GM12878 (cell line): Measurements from ENCODE around the gene THAP3. TPM values are rescaled to one million over a fixed set of nuclear protein-coding genes. Genes with fewer than 3 reads are reported as not detected.

Experiments
- CTCF ChIP-seq, 3 experiments: IDR thresholded peaks in 2 of 3; conservative IDR thresholded peaks in 1 of 3; 2 replicates each; pipeline ENCODE4 v1.5.1; 2011; ENCODE audit warnings: low read depth in 3 of 3, low read length in 3 of 3, mild to moderate bottlenecking in 3 of 3, control low read depth in 2 of 3, moderate library complexity in 2 of 3, inconsistent platforms in 1 of 3, mixed read lengths in 1 of 3; ENCODE audit not compliant: control insufficient read depth in 2 of 3, insufficient read depth in 1 of 3; ENCODE audit errors: extremely low read depth in 1 of 3
- HDAC6 ChIP-seq: fragments of 200-600 bp; sonication (generic); IDR thresholded peaks from one replicate; pipeline ENCODE4 v1.8.0; 2017; ENCODE audit warnings: antibody characterized with exemption; ENCODE audit not compliant: unreplicated experiment
- LARP7 ChIP-seq: fragments of 450-650 bp; IDR thresholded peaks from 2 replicates; pipeline ENCODE4 v1.6.1; 2017; ENCODE audit warnings: mild to moderate bottlenecking
- POLR2A ChIP-seq: IDR thresholded peaks from 2 replicates; pipeline ENCODE4 v1.6.1; 2011; ENCODE audit warnings: low read depth, mild to moderate bottlenecking, low read length
- TCF3 ChIP-seq: IDR thresholded peaks from 2 replicates; pipeline ENCODE4 v1.6.1; 2012; ENCODE audit warnings: low read depth, mild to moderate bottlenecking, low read length, borderline replicate concordance; ENCODE audit not compliant: insufficient read depth
- ZNF687 ChIP-seq: fragments of 450-650 bp; IDR thresholded peaks from 2 replicates; pipeline ENCODE4 v1.6.1; 2017; ENCODE audit warnings: mild to moderate bottlenecking, moderate library complexity
- polyA plus RNA-seq, 11 experiments: library from polyadenylated mRNA; depleted of rRNA in 4 of 11; unstranded in 6 of 11; stranded (reverse) in 5 of 11; fragments of >200 nt; fragmentation: Nextera tagmentation in 4 of 11; fragmentation: Illumina TruSeq in 1 of 11; extraction: Ambion mirVana in 4 of 11; extraction: Trizol in 1 of 11; gene quantifications; 1 replicate in 1 of 11; 2 replicates in 10 of 11; pipeline versions ENCODE4 v1.2.1 to v1.2.3, GENCODE V29; 2011 to 2016; ENCODE audit warnings: inconsistent platforms in 2 of 11, missing spikeins in 2 of 11, low read depth in 1 of 11
- total RNA-seq, 4 experiments: library from RNA; depleted of rRNA in 3 of 4; stranded (reverse); fragments of >200 nt in 3 of 4; fragmentation: Illumina TruSeq in 1 of 4; extraction: Trizol in 1 of 4; gene quantifications; 2 replicates each; pipeline versions ENCODE4 v1.2.1 to v1.2.3, GENCODE V29; 2013 to 2021

Gene THAP3
- total and polyA plus RNA-seq, 10 of the 15 experiments (the other 5 are each of a cell fraction or from before 2014, with no cell fraction given) = 1.5 to 19.5 (median 11.9) TPM

GRCh38 chr1:6601923-6602668, 22.6 kb upstream of the THAP3 start (continued):
- TF ChIP-seq ZNF687 = peak; percentile 67
- 0 out of 2 replicates have a peak, but pooled peaks have one; percentile 53 for TF ChIP-seq TCF3
- TF ChIP-seq LARP7 = peak; percentile 82
- TF ChIP-seq POLR2A = peak; percentile 3; the same call in 1 of the 2 replicates
- 0 out of 6 replicates have a peak, but pooled peaks of 1 of the 3 experiments have one; percentile 2 for TF ChIP-seq CTCF (IDR thresholded peaks at IDR 0.05 in 2 of 3, conservative IDR thresholded peaks at IDR 0.05 in 1 of 3; ENCODE audit: control insufficient read depth in 2 of 3, extremely low read depth in 1 of 3, insufficient read depth in 1 of 3, low read depth in 3 of 3, low read length in 3 of 3)
- TF ChIP-seq HDAC6 = peak; percentile 67
